DMS114 treated with DMSO at 0.1 percent for 48 hours (cell line): Measurements from ENCODE around the gene NBEAL2.

Source experiments
- DNase-seq: peaks from one replicate; lab custom pipeline; 2025; ENCODE audit not compliant: unreplicated experiment; lab: John Stamatoyannopoulos, UW

The NBEAL2 gene

GRCh38 chr3:46998852-46999515, 19.5 kb downstream of the NBEAL2 start:
- no peak for DNase-seq

- DNase-seq: no peak
Measured at GRCh38 chr3:46999516-47000197, 20.2 kb downstream of the NBEAL2 start.

GRCh38 chr3:47000198-47000815, 20.8 kb downstream of the NBEAL2 start:
- DNase-seq: no peak

- no peak for DNase-seq
Measured at GRCh38 chr3:47000922-47001730, 21.7 kb downstream of the NBEAL2 start.

GRCh38 chr3:47001731-47002170, 22.3 kb downstream of the NBEAL2 start:
- no peak for DNase-seq

- no peak for DNase-seq
Measured at GRCh38 chr3:47002171-47003055, 22.9 kb downstream of the NBEAL2 start.

- no peak for DNase-seq
Measured at GRCh38 chr3:47003056-47003410, 23.6 kb downstream of the NBEAL2 start.

- no peak for DNase-seq
Measured at GRCh38 chr3:47003461-47004368, 24.2 kb downstream of the NBEAL2 start.

GRCh38 chr3:47004369-47005211, 25.1 kb downstream of the NBEAL2 start:
- no peak for DNase-seq

GRCh38 chr3:47005212-47006144, 26.0 kb downstream of the NBEAL2 start:
- DNase-seq: no peak

- DNase-seq: no peak
Measured at GRCh38 chr3:47006145-47006651, 26.7 kb downstream of the NBEAL2 start.

GRCh38 chr3:47007001-47007400, 27.5 kb downstream of the NBEAL2 start:
- no peak for DNase-seq

- DNase-seq: no peak
Measured at GRCh38 chr3:47007482-47008233, 28.2 kb downstream of the NBEAL2 start.

- DNase-seq: no peak
Measured at GRCh38 chr3:47008234-47008796, 28.8 kb downstream of the NBEAL2 start.

- no peak for DNase-seq
Measured at GRCh38 chr3:47008851-47009224, 29.4 kb downstream of the NBEAL2 start.
